PC-3 (cell line): Measurements from ENCODE around the gene VWDE. TPM values are rescaled to one million over a fixed set of nuclear protein-coding genes. Genes with fewer than 3 reads are reported as not detected.

Experiments used
- ATAC-seq: fragments of 200-7000 bp; cut with Tn5 transposase; 2 replicates; pipeline ENCODE4 v1.9.1; 2020; ENCODE audit warnings: mild to moderate bottlenecking, moderate library complexity
- BruUV-seq: library from RNA; stranded (reverse); fragments of 400-500 nt; replicated peaks from 2 replicates; lab custom pipeline; 2021; lab: Mats Ljungman, UMichigan
- CTCF ChIA-PET: fragments of 300-600 bp; sonication (Branson Sonifier 250); formaldehyde crosslinking; loops from one replicate; lab custom pipeline; 2022; ENCODE audit warnings: antibody characterized with exemption; lab: Charles Lee
- POLR2A ChIA-PET: fragments of 300-600 bp; sonication (Branson Sonifier 250); formaldehyde crosslinking; loops from one replicate; lab custom pipeline; 2022; ENCODE audit warnings: antibody characterized with exemption; ENCODE audit not compliant: unreplicated experiment; lab: Charles Lee
- DNase-seq: peaks from one replicate; pipeline ENCODE4 v3.0.0-alpha.2; 2015
- H2AFZ ChIP-seq: fragments of 300-600 bp; sonication (generic); 2 replicates; pipeline ENCODE4 v1.6.0; 2016; ENCODE audit warnings: antibody characterized with exemption, low read length
- H3F3A ChIP-seq: fragments of 300-600 bp; sonication (generic); one replicate; pipeline ENCODE4 v1.6.0; 2017; ENCODE audit warnings: antibody characterized with exemption, low read length, control low read depth, mild to moderate bottlenecking; ENCODE audit not compliant: unreplicated experiment
- H3K27ac ChIP-seq: fragments of 300-600 bp; sonication (generic); 2 replicates; pipeline ENCODE4 v1.5.1; 2016; ENCODE audit warnings: mild to moderate bottlenecking, low read length
- H3K27me3 ChIP-seq: fragments of 300-600 bp; sonication (generic); 2 replicates; pipeline ENCODE4 v1.6.1; 2016; ENCODE audit warnings: low read length, mixed read lengths
- H3K36me3 ChIP-seq: fragments of 300-600 bp; sonication (generic); 2 replicates; pipeline ENCODE4 v1.6.1; 2016; ENCODE audit warnings: low read depth, mixed run types, low read length, mixed read lengths
- H3K4me1 ChIP-seq: fragments of 300-600 bp; sonication (generic); 2 replicates; pipeline ENCODE4 v1.5.1; 2016; ENCODE audit warnings: low read length; ENCODE audit not compliant: insufficient read depth
- H3K4me2 ChIP-seq: fragments of 300-600 bp; sonication (generic); 2 replicates; pipeline ENCODE4 v1.6.0; 2016; ENCODE audit warnings: low read length
- H3K4me3 ChIP-seq: fragments of 300-600 bp; sonication (generic); 2 replicates; pipeline ENCODE4 v1.5.1; 2016; ENCODE audit warnings: mild to moderate bottlenecking, low read length, mixed read lengths
- H3K79me2 ChIP-seq: fragments of 300-600 bp; sonication (generic); 2 replicates; pipeline ENCODE4 v1.6.1; 2017; ENCODE audit warnings: low read length, mixed read lengths
- H3K9ac ChIP-seq: fragments of 300-600 bp; sonication (generic); 2 replicates; pipeline ENCODE4 v1.6.0; 2016; ENCODE audit warnings: mild to moderate bottlenecking, low read length
- H3K9me2 ChIP-seq: fragments of 300-600 bp; sonication (generic); replicated peaks from 2 replicates; pipeline ENCODE4 v1.6.1; 2016; ENCODE audit warnings: mixed run types, low read length, mixed read lengths
- H3K9me3 ChIP-seq: fragments of 300-600 bp; sonication (generic); 2 replicates; pipeline ENCODE4 v1.6.1; 2016; ENCODE audit warnings: low read length, mixed read lengths
- H4K20me1 ChIP-seq: fragments of 300-600 bp; sonication (generic); 2 replicates; pipeline ENCODE4 v1.6.1; 2016; ENCODE audit warnings: low read length, mixed read lengths
- CTCF ChIP-seq: fragments of 300-600 bp; sonication (generic); conservative IDR thresholded peaks from 2 replicates; pipeline ENCODE4 v1.5.1; 2017; ENCODE audit warnings: antibody characterized with exemption, low read depth, mild to moderate bottlenecking, low read length
- EZH2 ChIP-seq: fragments of 300-600 bp; sonication (generic); IDR thresholded peaks from one replicate; pipeline ENCODE4 v1.6.1; 2017; ENCODE audit warnings: antibody characterized with exemption, mild to moderate bottlenecking, low read length; ENCODE audit not compliant: unreplicated experiment
- EZH2phosphoT487 ChIP-seq: fragments of 300-600 bp; sonication (generic); IDR thresholded peaks from 2 replicates; pipeline ENCODE4 v1.6.1; 2018; ENCODE audit warnings: mild to moderate bottlenecking, antibody characterized with exemption, low read length, borderline replicate concordance
- intact Hi-C: fragments of 100-400 bp; cut with micrococcal nuclease; formaldehyde crosslinking; loops from 2 replicates; pipeline ENCODE4 v1.9.0; 2023
- total RNA-seq: library from RNA; depleted of rRNA; stranded (reverse); fragments of >200 nt; gene quantifications from 2 replicates; pipeline ENCODE4 v1.2.3, GENCODE V29; 2014

The VWDE gene
- total RNA-seq, 1 experiment from 2014 or later = 7.7 TPM

- Histone ChIP-seq H3K36me3 (no peaks in the 10 kb centered on the region), H4K20me1 (no peaks in the 10 kb centered on the region), H3K4me2 (no peak overlapping the region), H3K9me2 (no peaks in the 10 kb centered on the region), H3K27ac (no peak overlapping the region), H3K4me3 (no peak overlapping the region), H2AFZ (no peak overlapping the region), H3K9me3 (0 out of 2 replicates have a peak, but pooled peaks cover 4% of the 10 kb centered on the region), H3K9ac (no peak overlapping the region), H3K27me3 (no peaks in the 10 kb centered on the region), H3F3A (no peaks in the 10 kb centered on the region), H3K79me2 (no peaks in the 10 kb centered on the region), H3K4me1 (no peaks in the 10 kb centered on the region)
- ATAC-seq (no peak), DNase-seq (no peak)
- ChIA-PET POLR2A (no interaction called here), CTCF (no interaction called here)
- BruUV-seq = no TSS peak
- TF ChIP-seq EZH2phosphoT487 (no peak), CTCF (no peak), EZH2 (no peak)
- intact Hi-C loops = no loop called here
Observed at GRCh38 chr7:12289996-12290395, 113.7 kb downstream of the VWDE start.

- H3K27ac ChIP-seq = no peak overlapping the region
- DNase-seq (no peak), ATAC-seq (no peak)
- POLR2A ChIA-PET = no interaction called here
- no peaks in the 10 kb centered on the region for H3K36me3 ChIP-seq
- H3K4me2 ChIP-seq = no peak overlapping the region
- no peak overlapping the region for H3K4me3 ChIP-seq
- no peaks in the 10 kb centered on the region for H3K79me2 ChIP-seq
- no peaks in the 10 kb centered on the region for H3K4me1 ChIP-seq
- H3K9me2 ChIP-seq = no peaks in the 10 kb centered on the region
- no TSS peak for BruUV-seq
- no peaks in the 10 kb centered on the region for H3K27me3 ChIP-seq
- H3K9me3 ChIP-seq = 0 out of 2 replicates have a peak, but pooled peaks cover 4% of the 10 kb centered on the region
- H3K9ac ChIP-seq = no peak overlapping the region
- H4K20me1 ChIP-seq = no peaks in the 10 kb centered on the region
- TF ChIP-seq CTCF (no peak), EZH2phosphoT487 (no peak), EZH2 (no peak)
- intact Hi-C loops = no loop called here
- CTCF ChIA-PET = no interaction called here
- H2AFZ ChIP-seq = no peak overlapping the region
- no peaks in the 10 kb centered on the region for H3F3A ChIP-seq
Observed at GRCh38 chr7:12287901-12288300, 115.8 kb downstream of the VWDE start.

- Histone ChIP-seq H4K20me1 (no peaks in the 10 kb centered on the region), H3K9ac (no peak overlapping the region), H3K4me1 (no peaks in the 10 kb centered on the region), H3K9me3 (no peaks in the 10 kb centered on the region), H3K79me2 (no peaks in the 10 kb centered on the region), H3K36me3 (no peaks in the 10 kb centered on the region), H3F3A (no peaks in the 10 kb centered on the region), H2AFZ (no peak overlapping the region), H3K4me2 (no peak overlapping the region), H3K9me2 (no peaks in the 10 kb centered on the region), H3K4me3 (no peak overlapping the region), H3K27ac (no peak overlapping the region), H3K27me3 (no peaks in the 10 kb centered on the region)
- TF ChIP-seq EZH2phosphoT487 = no peak
- TF ChIP-seq CTCF = no peak
- no peak for TF ChIP-seq EZH2
- peak; percentile 8 for DNase-seq
- BruUV-seq = no TSS peak
- no peak for ATAC-seq
- POLR2A ChIA-PET = no interaction called here
- intact Hi-C loops = no loop called here
- CTCF ChIA-PET = no interaction called here
Observed at GRCh38 chr7:12281038-12281437, 122.6 kb downstream of the VWDE start.
